Neural crest cell (in vitro differentiated cells): Measurements from ENCODE around the gene HEXD. TPM values are rescaled to one million over a fixed set of nuclear protein-coding genes. Genes with fewer than 3 reads are reported as not detected.

Experiments
- DNase-seq: peaks from one replicate; pipeline ENCODE4 v3.0.0; 2021; ENCODE audit warnings: low read depth, mixed read lengths, low spot score
- H3K27ac Mint-ChIP-seq: one replicate; pipeline ENCODE4 v1.8.0; 2021; ENCODE audit warnings: mild to moderate bottlenecking, mixed read lengths; ENCODE audit not compliant: unreplicated experiment
- H3K27me3 Mint-ChIP-seq: 2 replicates; pipeline ENCODE4 v1.8.0; 2021; ENCODE audit warnings: low read depth, mild to moderate bottlenecking, mixed read lengths
- H3K36me3 Mint-ChIP-seq: 2 replicates; pipeline ENCODE4 v1.8.0; 2021; ENCODE audit warnings: low read depth, mild to moderate bottlenecking, mixed read lengths
- H3K4me1 Mint-ChIP-seq: 2 replicates; pipeline ENCODE4 v1.8.0; 2021; ENCODE audit warnings: mixed read lengths
- H3K4me3 Mint-ChIP-seq: one replicate; pipeline ENCODE4 v1.8.0; 2021; ENCODE audit warnings: mild to moderate bottlenecking, mixed read lengths
- H3K9me3 Mint-ChIP-seq: 2 replicates; pipeline ENCODE4 v1.8.0; 2021; ENCODE audit warnings: mixed read lengths
- CTCF ChIP-seq: fragments of 200-600 bp; sonication (generic); conservative IDR thresholded peaks from 2 replicates; pipeline ENCODE4 v1.5.0; 2021; ENCODE audit warnings: antibody characterized with exemption, mild to moderate bottlenecking
- total RNA-seq: library from RNA; stranded (reverse); gene quantifications from 2 replicates; pipeline ENCODE4 v1.2.1, GENCODE V29; 2021

HEXD gene
- total RNA-seq, 1 donor from 2014 or later, result 48.5 TPM

- no peak for TF ChIP-seq CTCF
- Mint-ChIP-seq H3K36me3 (peaks cover 4% of the 10 kb centered on the region), H3K4me1 (peaks cover 12% of the 10 kb centered on the region), H3K27me3 (peaks cover 9% of the 10 kb centered on the region), H3K4me3 (no peak overlapping the region), H3K27ac (peak overlapping the region; percentile 89), H3K9me3 (no peaks in the 10 kb centered on the region)
- no peak for DNase-seq
Observed at GRCh38 chr17:82491533-82491932, 73.4 kb downstream of the HEXD start.

Other genes with a start within 250 kb of the HEXD start
- gene CCDC57, start 205.5 kb upstream of the HEXD start, total RNA-seq, result 47.5 and 50.3 TPM in 2 replicates
- 1.5 and 8.6 TPM in 2 replicates for gene SLC16A3, start 189.3 kb upstream of the HEXD start, total RNA-seq
- gene CSNK1D, start 144.6 kb upstream of the HEXD start, total RNA-seq, result 163 and 165 TPM in 2 replicates
- gene CD7, start 100.7 kb upstream of the HEXD start, total RNA-seq, result not detected in 2 replicates
- not detected in 2 replicates for gene SECTM1, start 84.6 kb upstream of the HEXD start, total RNA-seq
- 0.20 and 0.23 TPM in 2 replicates for gene TEX19, start 59.1 kb upstream of the HEXD start, total RNA-seq
- not detected in 2 replicates for gene UTS2R, start 46.6 kb upstream of the HEXD start, total RNA-seq
- gene OGFOD3, start 239 bp downstream of the HEXD start, total RNA-seq, result 33.3 and 35.6 TPM in 2 replicates
- 111 and 115 TPM in 2 replicates for gene CYBC1, start 32.4 kb downstream of the HEXD start, total RNA-seq
- gene NARF, start 40.4 kb downstream of the HEXD start, total RNA-seq, result 73.3 and 84.2 TPM in 2 replicates
- gene FOXK2, start 101.4 kb downstream of the HEXD start, total RNA-seq, result 84.3 and 92.2 TPM in 2 replicates
- 57.1 and 64.6 TPM in 2 replicates for gene WDR45B, start 230.1 kb downstream of the HEXD start, total RNA-seq